ENCODE data around the gene TPSAB1. TPM values are rescaled to one million over a fixed set of nuclear protein-coding genes. Genes with fewer than 3 reads are reported as not detected.

TPSAB1 gene
- total RNA-seq, 1 donor from 2014 or later = not detected

GRCh38 chr16:1194665-1195392 lies 45.7 kb upstream of the TPSAB1 start:
- H3K4me2 ChIP-seq (ENCODE audit: low read length) = no peak overlapping the region

GRCh38 chr16:1195393-1195666 lies 45.2 kb upstream of the TPSAB1 start:
- Histone ChIP-seq H3K9me3 (ENCODE audit: insufficient read depth, low read depth, low read length) (no peaks in the 10 kb centered on the region), H3K4me2 (ENCODE audit: low read length) (no peak overlapping the region), H2AFZ (ENCODE audit: low read depth, low read length) (no peak overlapping the region), H3K4me3 (ENCODE audit: insufficient read depth, low read depth, low read length) (no peak overlapping the region), H3K27me3 (ENCODE audit: insufficient read depth, low read length) (no peaks in the 10 kb centered on the region), H3K4me1 (ENCODE audit: insufficient read depth, low read length) (peaks cover 2% of the 10 kb centered on the region), H3K79me2 (ENCODE audit: insufficient read depth, low read length) (no peaks in the 10 kb centered on the region), H3K27ac (ENCODE audit: low read depth, low read length) (no peak overlapping the region), H3K9ac (ENCODE audit: low read length) (no peak overlapping the region), H3K36me3 (ENCODE audit: insufficient read depth, low read length) (no peaks in the 10 kb centered on the region), H4K20me1 (ENCODE audit: insufficient read depth, low read length) (peaks cover 46% of the 10 kb centered on the region)
- Mint-ChIP-seq H3K27ac (ENCODE audit: unreplicated experiment) (no peak overlapping the region), H3K36me3 (ENCODE audit: low read depth, unreplicated experiment) (no peaks in the 10 kb centered on the region), H3K27me3 (ENCODE audit: low read depth, unreplicated experiment) (peaks cover 11% of the 10 kb centered on the region), H3K4me1 (ENCODE audit: low read depth, unreplicated experiment) (no peaks in the 10 kb centered on the region), H3K9me3 (ENCODE audit: unreplicated experiment) (no peaks in the 10 kb centered on the region), H3K4me3 (ENCODE audit: unreplicated experiment) (no peak overlapping the region)
- no peak for FAIRE-seq
- no peak for DNase-seq (ENCODE audit: low read depth)
- TF ChIP-seq EZH2 (IDR thresholded peaks at IDR 0.05; ENCODE audit: insufficient read depth, low read length) = no peak
- TF ChIP-seq CTCF (IDR thresholded peaks at IDR 0.05; ENCODE audit: insufficient read depth, low read depth, low read length) = no peak

More at GRCh38 chr16:1194665-1195392, 45.7 kb upstream of the TPSAB1 start:
- Mint-ChIP-seq H3K4me1 (ENCODE audit: low read depth, unreplicated experiment) (no peaks in the 10 kb centered on the region), H3K27ac (ENCODE audit: unreplicated experiment) (no peak overlapping the region), H3K36me3 (ENCODE audit: low read depth, unreplicated experiment) (no peaks in the 10 kb centered on the region), H3K4me3 (ENCODE audit: unreplicated experiment) (no peak overlapping the region), H3K27me3 (ENCODE audit: low read depth, unreplicated experiment) (peaks cover 11% of the 10 kb centered on the region), H3K9me3 (ENCODE audit: unreplicated experiment) (no peaks in the 10 kb centered on the region)
- Histone ChIP-seq H3K27ac (ENCODE audit: low read depth, low read length) (no peak overlapping the region), H3K9me3 (ENCODE audit: insufficient read depth, low read depth, low read length) (no peaks in the 10 kb centered on the region), H3K27me3 (ENCODE audit: insufficient read depth, low read length) (no peaks in the 10 kb centered on the region), H2AFZ (ENCODE audit: low read depth, low read length) (no peak overlapping the region), H3K79me2 (ENCODE audit: insufficient read depth, low read length) (no peaks in the 10 kb centered on the region), H3K36me3 (ENCODE audit: insufficient read depth, low read length) (no peaks in the 10 kb centered on the region), H3K4me1 (ENCODE audit: insufficient read depth, low read length) (peaks cover 2% of the 10 kb centered on the region), H4K20me1 (ENCODE audit: insufficient read depth, low read length) (peaks cover 51% of the 10 kb centered on the region), H3K4me3 (ENCODE audit: insufficient read depth, low read depth, low read length) (no peak overlapping the region), H3K9ac (ENCODE audit: low read length) (no peak overlapping the region)
- TF ChIP-seq CTCF (IDR thresholded peaks at IDR 0.05; ENCODE audit: insufficient read depth, low read depth, low read length) = peak; percentile 32
- TF ChIP-seq EZH2 (IDR thresholded peaks at IDR 0.05; ENCODE audit: insufficient read depth, low read length) = no peak
- DNase-seq (ENCODE audit: low read depth) (no peak), FAIRE-seq (no peak)

- Histone ChIP-seq H3K36me3 (ENCODE audit: insufficient read depth, low read length) (no peaks in the 10 kb centered on the region), H2AFZ (ENCODE audit: low read depth, low read length) (no peak overlapping the region), H3K79me2 (ENCODE audit: insufficient read depth, low read length) (no peaks in the 10 kb centered on the region), H3K9me3 (ENCODE audit: insufficient read depth, low read depth, low read length) (no peaks in the 10 kb centered on the region), H3K4me2 (ENCODE audit: low read length) (no peak overlapping the region), H4K20me1 (ENCODE audit: insufficient read depth, low read length) (peaks cover 43% of the 10 kb centered on the region), H3K27ac (ENCODE audit: low read depth, low read length) (no peak overlapping the region), H3K9ac (ENCODE audit: low read length) (no peak overlapping the region), H3K4me3 (ENCODE audit: insufficient read depth, low read depth, low read length) (no peak overlapping the region), H3K4me1 (ENCODE audit: insufficient read depth, low read length) (peaks cover 2% of the 10 kb centered on the region), H3K27me3 (ENCODE audit: insufficient read depth, low read length) (no peaks in the 10 kb centered on the region)
- H3K27ac Mint-ChIP-seq (ENCODE audit: unreplicated experiment) = no peak overlapping the region
- peaks cover 11% of the 10 kb centered on the region for H3K27me3 Mint-ChIP-seq (ENCODE audit: low read depth, unreplicated experiment)
- no peak for FAIRE-seq
- TF ChIP-seq CTCF (IDR thresholded peaks at IDR 0.05; ENCODE audit: insufficient read depth, low read depth, low read length) = no peak
- no peak for TF ChIP-seq EZH2 (IDR thresholded peaks at IDR 0.05; ENCODE audit: insufficient read depth, low read length)
- no peak for DNase-seq (ENCODE audit: low read depth)
- no peak overlapping the region for H3K4me3 Mint-ChIP-seq (ENCODE audit: unreplicated experiment)
- H3K36me3 Mint-ChIP-seq (ENCODE audit: low read depth, unreplicated experiment) = peaks cover 4% of the 10 kb centered on the region
- no peaks in the 10 kb centered on the region for H3K9me3 Mint-ChIP-seq (ENCODE audit: unreplicated experiment)
- no peaks in the 10 kb centered on the region for H3K4me1 Mint-ChIP-seq (ENCODE audit: low read depth, unreplicated experiment)
These were observed 44.0 kb upstream of the TPSAB1 start for GRCh38 chr16:1196494-1196893.
